ENCODE measurements around the gene RPP25. TPM values are rescaled to one million over a fixed set of nuclear protein-coding genes. Genes with fewer than 3 reads are reported as not detected.

RPP25 gene
- total RNA-seq = 5.6 and 6.1 TPM in 2 replicates

GRCh38 chr15:74956648-74957475 lies at the start of gene RPP25:
TSS of gene RPP25 (minus strand) at chr15:74956772. CDS start at chr15:74956583, 189 bp downstream.

GRCh38 chr15:74995182-74995778 lies 38.7 kb upstream of the RPP25 start, which contains the start of gene SCAMP5:
TSS of gene SCAMP5 (plus strand) at chr15:74995563. CDS start at chr15:75011840, 16,277 bp downstream.

GRCh38 chr15:74937590-74938371 lies 18.8 kb downstream of the RPP25 start, which contains the start of gene COX5A:
TSS of gene COX5A (minus strand) at chr15:74938073. CDS start at chr15:74938014, 59 bp downstream.

GRCh38 chr15:74906450-74907162 lies 50.0 kb downstream of the RPP25 start, which contains the start of gene FAM219B:
TSS of gene FAM219B (minus strand) at chr15:74906851. CDS start at chr15:74906800, 51 bp downstream.

Other genes starting within 250 kb of the RPP25 start
- gene CYP1A1, start 231.2 kb downstream of the RPP25 start, total RNA-seq = not detected in 2 replicates
- not detected in 2 replicates for gene CYP1A2, start 207.9 kb downstream of the RPP25 start, total RNA-seq
- 21.1 and 23.5 TPM in 2 replicates for gene CSK, start 174.7 kb downstream of the RPP25 start, total RNA-seq
- gene LMAN1L, start 143.9 kb downstream of the RPP25 start, total RNA-seq = not detected in 2 replicates
- gene CPLX3, start 130.1 kb downstream of the RPP25 start, total RNA-seq = not detected in 2 replicates
- 14.4 and 14.5 TPM in 2 replicates for gene ULK3, start 113.6 kb downstream of the RPP25 start, total RNA-seq
- 44.6 and 52.6 TPM in 2 replicates for gene SCAMP2, start 83.4 kb downstream of the RPP25 start, total RNA-seq
- 65.7 and 87.6 TPM in 2 replicates for gene MPI, start 66.7 kb downstream of the RPP25 start, total RNA-seq
- gene FAM219B, start 49.9 kb downstream of the RPP25 start, total RNA-seq = 27.1 and 27.6 TPM in 2 replicates
- 170 and 243 TPM in 2 replicates for gene COX5A, start 18.7 kb downstream of the RPP25 start, total RNA-seq
- under 0.01 and 0.45 TPM in 2 replicates for gene SCAMP5, start 38.8 kb upstream of the RPP25 start, total RNA-seq
- 21.7 and 26.1 TPM in 2 replicates for gene PPCDC, start 66.8 kb upstream of the RPP25 start, total RNA-seq
- gene C15orf39, start 245.1 kb upstream of the RPP25 start, total RNA-seq = 4.3 and 7.4 TPM in 2 replicates

All from bronchus fibroblast of lung (primary cell).